Measurements from ENCODE around the gene LILRA6.

LILRA6 gene

GRCh38 chr19:54253331-54254194 is 11.0 kb upstream of the LILRA6 start:
- Histone ChIP-seq H3K9me3 (ENCODE audit: low read length) (no peaks in the 10 kb centered on the region), H3K4me1 (ENCODE audit: insufficient read depth, low read length, severe bottlenecking) (no peaks in the 10 kb centered on the region)

GRCh38 chr19:54252845-54253244 is 10.3 kb upstream of the LILRA6 start:
- Histone ChIP-seq H3K9ac (ENCODE audit: low read length) (no peak overlapping the region), H4K20me1 (ENCODE audit: insufficient read depth, low read length) (no peaks in the 10 kb centered on the region), H2AFZ (ENCODE audit: low read length) (no peak overlapping the region), H3K79me2 (ENCODE audit: insufficient read depth, low read length) (no peaks in the 10 kb centered on the region), H3K36me3 (ENCODE audit: insufficient read depth, low read length) (no peaks in the 10 kb centered on the region), H3K27ac (ENCODE audit: low read depth, low read length, poor library complexity, severe bottlenecking) (no peak overlapping the region), H3K9me2 (ENCODE audit: low read depth, low read length) (no peaks in the 10 kb centered on the region), H3K9me3 (ENCODE audit: low read length) (no peaks in the 10 kb centered on the region), H3K4me1 (ENCODE audit: insufficient read depth, low read length, severe bottlenecking) (no peaks in the 10 kb centered on the region), H3K27me3 (ENCODE audit: insufficient read depth, low read length) (peaks cover 11% of the 10 kb centered on the region; the same call in 1 of the 2 replicates), H3K4me2 (ENCODE audit: low read length) (no peak overlapping the region), H3K4me3 (ENCODE audit: low read depth, low read length, poor library complexity, severe bottlenecking) (no peak overlapping the region), H3F3A (ENCODE audit: insufficient read depth, low read length) (no peaks in the 10 kb centered on the region)
- TF ChIP-seq, protein P1, sequence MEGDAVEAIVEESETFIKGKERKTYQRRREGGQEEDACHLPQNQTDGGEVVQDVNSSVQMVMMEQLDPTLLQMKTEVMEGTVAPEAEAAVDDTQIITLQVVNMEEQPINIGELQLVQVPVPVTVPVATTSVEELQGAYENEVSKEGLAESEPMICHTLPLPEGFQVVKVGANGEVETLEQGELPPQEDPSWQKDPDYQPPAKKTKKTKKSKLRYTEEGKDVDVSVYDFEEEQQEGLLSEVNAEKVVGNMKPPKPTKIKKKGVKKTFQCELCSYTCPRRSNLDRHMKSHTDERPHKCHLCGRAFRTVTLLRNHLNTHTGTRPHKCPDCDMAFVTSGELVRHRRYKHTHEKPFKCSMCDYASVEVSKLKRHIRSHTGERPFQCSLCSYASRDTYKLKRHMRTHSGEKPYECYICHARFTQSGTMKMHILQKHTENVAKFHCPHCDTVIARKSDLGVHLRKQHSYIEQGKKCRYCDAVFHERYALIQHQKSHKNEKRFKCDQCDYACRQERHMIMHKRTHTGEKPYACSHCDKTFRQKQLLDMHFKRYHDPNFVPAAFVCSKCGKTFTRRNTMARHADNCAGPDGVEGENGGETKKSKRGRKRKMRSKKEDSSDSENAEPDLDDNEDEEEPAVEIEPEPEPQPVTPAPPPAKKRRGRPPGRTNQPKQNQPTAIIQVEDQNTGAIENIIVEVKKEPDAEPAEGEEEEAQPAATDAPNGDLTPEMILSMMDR (IDR thresholded peaks at IDR 0.05; ENCODE audit: low read length) = no peak

More at GRCh38 chr19:54253331-54254194, 11.0 kb upstream of the LILRA6 start:
- no peaks in the 10 kb centered on the region for H3K79me2 ChIP-seq (ENCODE audit: insufficient read depth, low read length)
- TF ChIP-seq, protein P1 (IDR thresholded peaks at IDR 0.05; ENCODE audit: low read length) = no peak
- no peak for TF ChIP-seq EZH2 (IDR thresholded peaks at IDR 0.05; ENCODE audit: borderline replicate concordance, low read length)
- H3K4me3 ChIP-seq (ENCODE audit: low read depth, low read length, poor library complexity, severe bottlenecking) = no peak overlapping the region
- no peak overlapping the region for H3K4me2 ChIP-seq (ENCODE audit: low read length)
- H2AFZ ChIP-seq (ENCODE audit: low read length) = no peak overlapping the region
- peaks cover 11% of the 10 kb centered on the region; the same call in 1 of the 2 replicates for H3K27me3 ChIP-seq (ENCODE audit: insufficient read depth, low read length)
- H3K27ac ChIP-seq (ENCODE audit: low read depth, low read length, poor library complexity, severe bottlenecking) = no peak overlapping the region
- no peaks in the 10 kb centered on the region for H3K36me3 ChIP-seq (ENCODE audit: insufficient read depth, low read length)
- H4K20me1 ChIP-seq (ENCODE audit: insufficient read depth, low read length) = no peaks in the 10 kb centered on the region
- no peak overlapping the region for H3K9ac ChIP-seq (ENCODE audit: low read length)
- H3K9me2 ChIP-seq (ENCODE audit: low read depth, low read length) = no peaks in the 10 kb centered on the region
- H3F3A ChIP-seq (ENCODE audit: insufficient read depth, low read length) = no peaks in the 10 kb centered on the region

- no peak for TF ChIP-seq EZH2 (IDR thresholded peaks at IDR 0.05; ENCODE audit: borderline replicate concordance, low read length)
- TF ChIP-seq, protein P1 (IDR thresholded peaks at IDR 0.05; ENCODE audit: low read length) = no peak
- H3K27me3 ChIP-seq (ENCODE audit: insufficient read depth, low read length) = peaks cover 11% of the 10 kb centered on the region; the same call in 1 of the 2 replicates
Observed at GRCh38 chr19:54252243-54252642, 9.7 kb upstream of the LILRA6 start.

More at GRCh38 chr19:54252243-54252642, 9.7 kb upstream of the LILRA6 start:
- no peak overlapping the region for H2AFZ ChIP-seq (ENCODE audit: low read length)
- no peak overlapping the region for H3K4me2 ChIP-seq (ENCODE audit: low read length)
- H3K79me2 ChIP-seq (ENCODE audit: insufficient read depth, low read length) = no peaks in the 10 kb centered on the region
- no peak overlapping the region for H3K4me3 ChIP-seq (ENCODE audit: low read depth, low read length, poor library complexity, severe bottlenecking)
- no peaks in the 10 kb centered on the region for H3F3A ChIP-seq (ENCODE audit: insufficient read depth, low read length)
- H3K4me1 ChIP-seq (ENCODE audit: insufficient read depth, low read length, severe bottlenecking) = no peaks in the 10 kb centered on the region
- no peak overlapping the region for H3K27ac ChIP-seq (ENCODE audit: low read depth, low read length, poor library complexity, severe bottlenecking)
- H3K9ac ChIP-seq (ENCODE audit: low read length) = no peak overlapping the region
- no peaks in the 10 kb centered on the region for H3K36me3 ChIP-seq (ENCODE audit: insufficient read depth, low read length)
- no peaks in the 10 kb centered on the region for H3K9me2 ChIP-seq (ENCODE audit: low read depth, low read length)
- no peaks in the 10 kb centered on the region for H3K9me3 ChIP-seq (ENCODE audit: low read length)
- H4K20me1 ChIP-seq (ENCODE audit: insufficient read depth, low read length) = no peaks in the 10 kb centered on the region

Measured in OCI-LY1 (cell line).